Liver (tissue), 3 donors: ENCODE data around the gene PIGL.

ENCODE experiments used
- ATF3 ChIP-seq: IDR thresholded peaks from 2 replicates; pipeline ENCODE4 v1.6.1; 2016; ENCODE audit warnings: antibody characterized with exemption
- CTCF ChIP-seq: fragments of 150-350 bp; IDR thresholded peaks from 2 replicates; pipeline ENCODE4 v1.5.1; 2017; ENCODE audit warnings: improper control_type of control experiment, low read depth, low read length; ENCODE audit not compliant: missing input control
- GABPA ChIP-seq, 2 donors: IDR thresholded peaks in 1 of 2; conservative IDR thresholded peaks in 1 of 2; 2 replicates each; pipeline ENCODE4 v1.6.1; 2016; ENCODE audit warnings: antibody characterized with exemption in 2 of 2, mild to moderate bottlenecking in 1 of 2, moderate library complexity in 1 of 2
- MAX ChIP-seq: IDR thresholded peaks from 2 replicates; pipeline ENCODE4 v1.6.1; 2016; ENCODE audit warnings: antibody characterized with exemption
- donor health status: healthy.
- donor health status: healthy.

- TF ChIP-seq ATF3 (no peak), MAX (no peak), GABPA (IDR thresholded peaks at IDR 0.05 in 1 of 2, conservative IDR thresholded peaks at IDR 0.05 in 1 of 2) (no peak), CTCF (no peak)
Measured at GRCh38 chr17:16345565-16345964, 128.6 kb downstream of the PIGL start.
